Retina (tissue), 1 donor: Measurements from ENCODE around the gene ZNF460.

Experiments used
- DNase-seq: peaks from one replicate; pipeline ENCODE4 v3.0.0-alpha.2; 2016

Gene ZNF460

DNA sequence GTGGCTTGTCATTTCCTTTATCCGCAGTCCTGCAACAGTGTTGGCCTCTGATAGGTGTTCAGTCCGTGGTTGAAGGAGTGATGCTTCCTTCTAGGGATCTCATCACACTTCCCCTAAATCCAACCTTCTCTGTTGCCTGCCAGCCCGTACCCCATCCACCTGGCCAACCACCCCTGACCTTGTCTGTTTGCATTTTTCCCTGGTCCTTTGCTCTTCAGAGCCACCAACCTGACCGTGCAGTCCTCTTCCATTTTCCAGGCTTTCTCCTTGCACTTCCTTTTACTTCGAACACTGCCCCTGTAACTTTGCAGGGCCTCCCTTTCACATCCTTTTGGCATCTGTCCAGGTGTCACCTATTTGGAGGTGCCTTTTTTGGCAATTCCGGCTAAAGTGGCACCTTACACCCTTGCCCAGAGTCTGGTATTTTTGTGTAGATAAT, 696 bp downstream of the ZNF460 start:
- no peak for DNase-seq

DNA sequence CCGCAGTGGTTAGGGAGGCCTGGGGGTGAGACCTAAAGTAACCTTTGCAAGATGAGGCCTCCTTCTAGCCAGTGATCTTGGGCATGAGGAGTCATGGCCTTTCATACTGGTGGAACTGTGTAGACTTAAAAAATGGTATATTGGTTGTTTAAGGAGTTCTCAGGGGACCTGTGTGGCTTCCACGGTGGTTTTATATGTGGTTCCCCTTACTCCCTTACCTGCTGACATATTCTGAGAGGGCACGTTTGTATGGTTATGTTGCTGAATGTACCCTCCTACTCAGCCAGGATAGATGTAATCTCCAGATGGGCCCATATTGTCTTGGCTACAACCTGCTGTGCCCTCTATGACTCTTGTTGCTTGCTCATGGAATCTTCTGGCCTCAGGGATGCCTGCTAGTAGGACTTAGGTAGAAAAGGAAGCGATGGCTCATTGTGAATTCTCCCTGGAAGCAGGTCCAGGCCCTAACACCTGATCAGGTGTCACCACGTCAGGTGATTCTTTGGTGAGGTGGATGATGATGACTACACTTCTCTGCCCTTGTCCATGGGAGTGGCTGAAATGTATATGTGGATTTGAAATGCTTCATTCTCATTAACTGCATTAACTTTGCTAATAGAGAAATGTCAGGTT, 1.8 kb downstream of the ZNF460 start:
- no peak for DNase-seq

DNA sequence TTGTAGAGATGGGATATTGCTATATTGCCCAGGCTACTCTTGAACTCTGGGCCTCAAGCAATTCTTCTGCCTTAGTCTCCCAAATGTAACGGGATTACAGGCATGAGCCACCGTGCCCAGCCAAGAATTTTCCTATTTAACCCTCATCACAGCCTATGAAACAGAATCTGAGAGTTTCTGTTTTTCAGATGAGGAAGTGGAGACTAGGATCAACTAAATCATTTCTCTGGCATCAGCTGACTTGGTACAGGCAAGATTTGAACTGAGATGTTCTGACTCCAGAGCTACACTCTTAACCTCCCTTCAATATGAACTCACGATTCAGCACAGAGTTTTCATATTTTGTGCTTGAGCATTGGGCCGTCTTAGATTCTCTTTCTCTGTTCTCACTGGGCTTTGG, 8.1 kb downstream of the ZNF460 start:
- DNase-seq, result no peak

DNA sequence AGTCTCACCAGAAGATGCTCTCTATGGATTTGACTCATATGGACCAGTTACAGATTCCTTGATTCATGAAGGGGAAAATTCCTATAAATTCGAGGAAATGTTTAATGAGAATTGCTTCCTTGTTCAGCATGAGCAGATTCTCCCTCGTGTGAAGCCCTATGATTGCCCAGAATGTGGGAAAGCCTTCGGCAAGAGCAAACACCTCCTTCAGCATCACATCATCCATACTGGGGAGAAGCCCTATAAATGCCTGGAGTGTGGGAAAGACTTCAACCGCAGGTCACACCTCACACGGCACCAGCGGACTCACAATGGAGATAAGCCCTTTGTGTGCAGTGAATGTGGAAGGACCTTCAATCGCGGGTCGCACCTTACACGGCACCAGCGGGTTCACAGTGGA, 10.7 kb downstream of the ZNF460 start:
- DNase-seq, result no peak

DNA sequence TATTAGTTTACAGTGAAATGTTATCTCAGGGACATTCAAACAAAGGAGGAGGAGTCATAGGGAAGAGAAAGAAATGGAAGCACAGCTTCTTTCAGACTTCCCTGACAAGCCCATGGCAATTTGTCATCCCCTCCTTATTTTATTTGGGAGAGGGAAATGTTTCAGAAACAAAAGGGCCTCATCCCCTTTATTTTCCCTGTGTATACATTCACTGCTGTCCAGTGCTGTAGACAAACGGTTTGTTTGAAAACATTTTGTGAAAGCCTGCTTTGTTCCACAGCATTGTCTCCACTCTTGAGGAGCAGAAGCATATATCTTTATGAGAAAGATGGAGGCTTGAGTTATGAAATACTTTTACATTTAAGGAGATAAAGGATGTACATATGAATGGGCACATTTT, 12.3 kb downstream of the ZNF460 start:
- DNase-seq, result no peak

GRCh38 chr19:57293719-57294118, 13.4 kb downstream of the ZNF460 start:
- no peak for DNase-seq

DNA sequence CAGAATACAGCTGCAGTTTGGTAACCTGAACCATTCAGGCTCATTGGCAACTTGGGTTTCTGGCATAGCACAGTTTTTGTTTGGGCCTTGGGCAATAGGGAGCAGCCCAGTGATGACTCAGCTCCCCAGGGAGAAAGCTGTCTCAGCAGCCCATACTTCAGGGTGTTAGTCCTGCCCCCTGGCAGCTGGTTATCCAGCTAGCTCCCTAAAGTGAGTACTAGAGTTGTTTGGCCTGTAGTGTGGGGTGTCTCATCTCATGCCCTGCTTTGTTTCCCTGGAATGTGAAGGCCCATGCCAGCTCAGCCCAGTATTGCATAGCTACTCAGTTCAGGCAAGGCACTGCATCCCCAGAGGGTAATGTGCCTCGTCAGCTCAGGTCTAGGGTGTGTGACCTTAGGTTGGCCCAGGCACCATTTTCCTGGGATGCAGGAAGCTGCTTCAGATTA, 21.8 kb downstream of the ZNF460 start:
- DNase-seq, result no peak

DNA sequence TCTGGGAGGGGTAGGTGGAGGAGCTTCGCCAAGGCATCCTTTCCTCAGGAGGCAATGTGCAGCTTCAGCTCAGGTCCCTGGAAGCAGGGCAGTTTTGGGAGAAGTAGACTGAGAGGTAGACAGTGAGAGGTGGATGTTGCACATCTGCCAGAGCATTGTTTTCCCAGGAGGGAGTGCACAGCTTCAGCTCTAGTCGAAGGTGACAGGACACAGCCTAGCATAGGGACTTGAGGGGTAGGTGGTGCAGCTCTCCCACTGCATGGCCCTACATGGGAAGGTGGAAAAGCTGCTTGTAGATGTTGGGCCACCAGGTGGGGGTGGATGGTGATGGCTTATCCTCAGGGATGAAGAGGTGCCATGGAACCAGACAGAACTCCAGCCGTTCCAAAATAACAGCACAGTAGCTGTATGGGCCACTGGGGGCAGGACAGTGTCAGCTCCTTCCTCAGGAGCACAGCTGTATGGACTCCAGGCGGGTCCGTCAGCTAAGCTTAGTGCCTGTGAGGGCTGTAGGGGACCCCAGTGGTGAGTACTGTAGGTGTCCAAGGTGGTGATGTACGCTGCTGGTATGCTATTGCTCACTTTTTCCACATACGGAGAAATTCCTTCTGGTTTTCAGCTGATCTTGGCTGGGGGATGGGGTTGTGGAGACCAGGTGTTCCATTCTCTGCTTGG, 22.6 kb downstream of the ZNF460 start:
- no peak for DNase-seq

GRCh38 chr19:57305056-57305455, 24.8 kb downstream of the ZNF460 start:
- DNase-seq, result no peak

DNA sequence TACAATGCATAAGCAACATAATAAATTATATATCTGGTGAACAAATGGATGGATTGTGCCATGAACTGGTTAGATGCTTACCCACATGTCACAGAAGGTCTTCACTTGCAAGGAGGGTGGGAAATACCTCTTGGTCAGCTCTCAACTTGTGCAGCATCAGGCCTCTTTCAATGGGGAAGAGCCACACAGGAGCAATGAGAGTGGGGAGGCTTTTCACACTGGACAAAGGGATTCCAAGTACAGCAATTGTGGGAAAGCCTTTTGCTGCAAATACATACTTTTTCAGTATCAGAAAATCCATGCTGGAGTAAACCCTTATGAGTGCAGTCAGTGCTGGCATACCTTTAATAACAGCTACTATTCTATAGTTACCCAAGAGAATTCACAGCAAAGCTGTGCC, 28.2 kb downstream of the ZNF460 start:
- no peak for DNase-seq

DNA sequence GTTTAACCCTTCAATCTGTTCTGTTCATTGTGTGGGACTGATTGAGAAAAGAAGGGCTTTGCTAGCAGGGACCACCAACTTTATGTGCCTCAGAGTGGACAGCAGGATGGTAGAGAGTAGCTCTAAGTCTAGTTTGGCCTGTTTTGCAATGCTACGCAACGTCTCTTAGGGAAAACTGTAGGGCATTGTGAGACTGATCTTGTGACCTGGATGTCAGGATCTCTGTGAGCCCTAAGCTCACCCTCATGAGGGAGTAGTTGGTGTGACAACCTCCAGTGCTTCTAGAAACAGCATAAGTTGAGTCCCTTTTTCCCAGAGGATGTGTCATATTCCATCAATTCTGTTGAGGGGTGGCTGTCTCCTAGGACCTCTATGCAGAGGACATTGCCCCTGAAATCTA, 30.5 kb downstream of the ZNF460 start:
- no peak for DNase-seq

- DNase-seq, result no peak
Measured at GRCh38 chr19:57314146-57314545, 33.9 kb downstream of the ZNF460 start.

DNA sequence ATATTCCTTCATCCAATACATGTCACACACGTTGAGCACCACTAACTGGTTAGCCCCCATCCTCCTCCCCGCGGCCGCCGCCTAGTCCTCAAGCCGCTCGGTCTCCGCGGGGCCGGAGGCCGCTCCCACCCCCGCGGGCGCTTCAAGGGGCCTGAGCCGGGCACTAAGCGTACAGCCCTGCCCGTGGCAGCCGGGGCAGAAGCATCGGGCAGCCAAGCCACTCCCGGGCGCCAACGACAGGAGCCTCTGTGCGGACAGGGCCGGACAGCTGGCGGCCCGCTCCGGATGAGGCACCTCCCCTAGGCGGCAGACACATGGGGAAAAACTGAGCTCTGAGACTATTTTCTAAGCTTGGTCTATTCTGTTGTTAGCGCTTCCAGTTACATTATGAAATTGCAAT, 37.2 kb downstream of the ZNF460 start:
- peak; percentile 18 for DNase-seq

DNA sequence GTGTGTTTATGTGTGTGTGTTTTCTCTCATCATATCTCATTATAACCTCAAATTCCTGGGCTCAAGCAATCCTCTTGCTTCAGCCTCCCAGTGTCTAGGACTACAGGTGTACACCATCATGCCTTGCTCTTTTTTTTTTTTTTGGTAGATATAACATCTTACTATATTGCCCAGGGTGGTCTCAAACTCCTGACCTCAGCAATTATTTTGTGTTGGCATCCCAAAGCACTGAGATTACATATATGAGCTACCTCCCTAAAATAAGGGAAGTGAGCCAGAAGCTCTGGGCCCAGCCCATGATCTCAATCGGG, 39.5 kb downstream of the ZNF460 start:
- no peak for DNase-seq

DNA sequence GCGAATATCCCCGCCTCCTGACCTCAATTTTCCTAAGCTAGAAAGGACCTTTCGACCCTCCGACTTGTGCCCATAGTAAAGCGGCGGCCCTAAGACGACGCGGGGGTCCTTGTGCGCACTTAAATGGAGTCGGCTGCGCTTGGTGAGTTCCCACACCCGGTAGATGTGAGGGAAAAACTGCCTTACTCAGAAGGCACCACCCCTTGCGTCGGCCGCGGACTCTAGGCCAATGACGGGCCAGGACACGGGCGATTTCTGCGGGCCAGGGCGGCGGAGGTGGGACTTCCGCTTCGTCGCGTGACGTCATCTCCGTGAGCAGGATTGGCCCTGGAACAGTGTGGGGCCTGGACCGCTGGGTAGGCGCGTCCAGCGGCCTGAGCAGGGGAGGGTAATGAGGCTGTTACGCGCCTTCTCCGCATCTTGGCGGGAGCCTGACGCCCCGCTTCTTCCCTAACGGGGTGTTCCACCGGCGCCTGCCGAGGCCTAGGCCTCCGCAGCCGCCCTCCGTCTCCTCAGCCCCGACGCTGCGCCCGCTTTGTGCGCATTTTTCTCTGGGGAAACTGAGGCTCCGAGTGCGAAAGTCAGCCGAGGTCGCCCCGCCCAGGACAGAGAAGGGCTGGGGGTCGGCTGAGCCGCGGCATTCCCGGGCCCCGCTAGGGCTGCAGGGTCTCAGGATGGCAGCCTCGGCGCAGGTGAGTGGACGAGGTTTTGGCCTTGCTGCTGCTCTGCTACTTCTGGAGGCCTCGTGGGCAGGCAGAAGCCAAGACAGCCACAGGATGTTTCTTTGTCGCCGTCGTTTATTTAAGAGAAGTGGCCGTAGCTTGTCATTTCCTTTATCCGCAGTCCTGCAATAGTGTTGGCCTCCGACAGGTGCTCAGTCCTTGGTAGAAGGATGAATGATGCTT, 40.1 kb downstream of the ZNF460 start, which contains the start of gene ZNF543:
TSS of gene ZNF543 (plus strand) at position 293 of the 905 bp plus-strand sequence. CDS start at position 675, 382 bp downstream.
- peak; percentile 98 for DNase-seq

DNA sequence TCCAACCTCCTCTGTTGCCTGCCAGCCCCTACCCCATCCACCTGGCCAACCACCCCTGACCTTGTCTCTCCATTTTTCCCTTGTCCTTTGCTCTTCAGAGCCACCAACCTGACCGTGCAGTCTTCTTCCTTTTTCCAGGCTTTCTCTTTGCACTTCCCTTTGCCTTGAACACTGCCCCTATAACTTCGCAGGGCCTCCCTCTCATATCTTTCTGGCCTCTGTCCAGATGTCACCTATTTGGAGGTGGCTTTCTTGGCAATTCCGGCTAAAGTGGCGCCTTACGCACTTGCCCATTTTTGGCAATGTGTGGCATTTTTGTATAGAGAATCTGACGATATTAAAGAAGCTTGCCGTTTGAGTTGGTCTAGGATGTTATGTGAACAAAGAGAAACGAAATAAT, 40.8 kb downstream of the ZNF460 start:
- DNase-seq, result no peak

DNA sequence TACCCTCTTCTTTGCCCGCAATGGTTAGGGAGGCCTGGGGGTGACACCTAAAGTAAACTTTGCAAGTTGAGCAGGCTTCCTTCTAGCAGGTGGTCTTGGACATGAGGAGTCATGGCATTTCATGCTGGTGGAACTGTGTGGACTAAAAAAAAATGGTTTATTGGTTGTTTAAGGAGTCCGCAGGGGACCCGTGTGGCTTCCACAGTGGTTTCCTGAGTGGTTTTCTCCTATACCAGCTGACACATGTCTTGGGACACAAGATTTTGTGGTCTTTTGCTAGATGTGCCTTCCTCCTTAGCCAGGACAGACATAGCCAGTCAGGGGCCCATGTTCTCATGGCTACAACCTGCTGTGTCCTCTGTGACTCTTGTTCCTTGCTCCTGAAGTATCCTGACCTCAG, 41.5 kb downstream of the ZNF460 start:
- DNase-seq, result no peak

DNA sequence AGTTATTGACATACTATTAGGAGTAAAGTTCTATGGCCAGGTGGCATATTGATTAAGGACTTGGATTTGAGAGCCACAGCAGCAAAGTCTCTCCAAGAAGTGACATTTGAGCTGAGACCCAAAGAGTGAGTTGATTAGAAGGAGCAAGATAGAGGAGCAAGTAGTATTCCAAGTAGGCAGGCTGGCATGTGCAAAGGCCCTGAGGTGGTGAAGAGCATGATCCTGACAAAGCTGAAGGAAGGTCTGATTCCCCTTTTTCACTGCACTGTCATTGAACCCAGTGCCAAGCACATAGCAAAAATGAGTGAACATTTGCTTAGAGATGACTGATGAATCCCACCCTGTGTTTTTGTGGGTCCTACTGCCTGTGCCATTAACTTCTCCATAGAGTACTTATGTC, 44.7 kb downstream of the ZNF460 start:
- DNase-seq, result no peak

GRCh38 chr19:57327993-57328392, 47.7 kb downstream of the ZNF460 start:
- no peak for DNase-seq

GRCh38 chr19:57334191-57334590, 53.9 kb downstream of the ZNF460 start:
- DNase-seq, result no peak

GRCh38 chr19:57338877-57339276, 58.6 kb downstream of the ZNF460 start:
- DNase-seq, result no peak

- DNase-seq, result no peak
Measured at GRCh38 chr19:57342582-57342981, 62.3 kb downstream of the ZNF460 start.
